Loucy (cell line): ENCODE data around the gene MLIP.

ENCODE experiments used
- H2AFZ ChIP-seq: fragments of 200-600 bp; sonication (generic); 2 replicates; pipeline ENCODE4 v1.6.0; 2016; ENCODE audit warnings: antibody characterized with exemption, mild to moderate bottlenecking, low read length, moderate library complexity
- H3F3A ChIP-seq: fragments of 200-600 bp; 2 replicates; pipeline ENCODE4 v1.6.0; 2016; ENCODE audit warnings: antibody characterized with exemption, low read depth, mild to moderate bottlenecking
- H3K27me3 ChIP-seq: fragments of 200-600 bp; sonication (generic); 2 replicates; pipeline ENCODE4 v1.6.1; 2014; ENCODE audit warnings: low read length, mild to moderate bottlenecking; ENCODE audit not compliant: insufficient read depth, poor library complexity, severe bottlenecking
- H3K36me3 ChIP-seq: fragments of 200-600 bp; sonication (generic); 2 replicates; pipeline ENCODE4 v1.6.1; 2016; ENCODE audit warnings: low read length; ENCODE audit not compliant: insufficient read depth
- H3K4me1 ChIP-seq: fragments of 200-600 bp; sonication (generic); 2 replicates; pipeline ENCODE4 v1.5.1; 2014; ENCODE audit warnings: low read length, mild to moderate bottlenecking; ENCODE audit not compliant: insufficient read depth, poor library complexity, severe bottlenecking
- H3K4me2 ChIP-seq: fragments of 200-600 bp; sonication (generic); 2 replicates; pipeline ENCODE4 v1.6.0; 2014; ENCODE audit warnings: antibody characterized with exemption, low read length, low read depth, mild to moderate bottlenecking; ENCODE audit not compliant: poor library complexity, severe bottlenecking
- H3K4me3 ChIP-seq: fragments of 200-600 bp; sonication (generic); 2 replicates; pipeline ENCODE4 v1.5.1; 2014; ENCODE audit warnings: low read length, mild to moderate bottlenecking, mixed read lengths; ENCODE audit not compliant: poor library complexity, severe bottlenecking
- H3K79me2 ChIP-seq: fragments of 200-600 bp; sonication (generic); 2 replicates; pipeline ENCODE4 v1.6.1; 2014; ENCODE audit warnings: low read length; ENCODE audit not compliant: insufficient read depth
- H3K9ac ChIP-seq: fragments of 200-600 bp; sonication (generic); 2 replicates; pipeline ENCODE4 v1.6.0; 2014; ENCODE audit warnings: mild to moderate bottlenecking, low read depth, low read length, moderate library complexity; ENCODE audit not compliant: poor library complexity, severe bottlenecking
- H3K9me2 ChIP-seq: fragments of 200-600 bp; sonication (generic); replicated peaks from 2 replicates; pipeline ENCODE4 v1.6.1; 2016; ENCODE audit warnings: low read depth, low read length, mixed read lengths
- H3K9me3 ChIP-seq: fragments of 200-600 bp; sonication (generic); 2 replicates; pipeline ENCODE4 v1.6.1; 2014; ENCODE audit warnings: mild to moderate bottlenecking, antibody characterized with exemption, low read length, low read depth; ENCODE audit not compliant: insufficient read depth
- H4K20me1 ChIP-seq: fragments of 200-600 bp; sonication (generic); 2 replicates; pipeline ENCODE4 v1.6.0; 2014; ENCODE audit warnings: antibody characterized with exemption, low read length, mild to moderate bottlenecking; ENCODE audit not compliant: insufficient read depth, poor library complexity, severe bottlenecking
- EZH2phosphoT487 ChIP-seq: fragments of 200-600 bp; IDR thresholded peaks from 2 replicates; pipeline ENCODE4 v1.6.1; 2018; ENCODE audit warnings: antibody characterized with exemption, mild to moderate bottlenecking, moderate library complexity, borderline replicate concordance
- TF ChIP-seq, protein P1 (sequence below): fragments of 200-600 bp; sonication (generic); conservative IDR thresholded peaks from 2 replicates; pipeline ENCODE4 v1.5.1; 2014; ENCODE audit warnings: mild to moderate bottlenecking, antibody characterized with exemption, low read length

MLIP gene

DNA sequence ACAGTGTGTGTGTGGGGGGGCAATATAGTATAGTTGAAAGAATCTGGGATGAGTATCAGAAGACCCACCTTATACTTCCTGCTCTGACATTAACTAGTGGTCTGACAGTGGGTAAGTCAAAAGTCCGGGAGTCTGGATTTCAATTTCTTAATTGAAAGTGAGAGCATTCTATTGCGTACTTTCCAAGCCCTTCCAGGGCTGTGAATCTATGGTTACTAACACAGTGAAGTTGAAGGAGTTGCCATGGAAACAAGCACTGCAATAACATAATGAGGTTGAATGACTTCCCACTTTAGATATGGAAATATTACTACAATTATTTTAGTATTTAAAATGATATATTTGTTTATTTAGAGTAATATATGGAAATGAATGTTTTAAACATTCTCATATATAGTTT, 80.2 kb downstream of the MLIP start:
- H3K4me1 ChIP-seq: peaks cover 8% of the 10 kb centered on the region
- H3K27me3 ChIP-seq: no peaks in the 10 kb centered on the region
- H3K4me3 ChIP-seq: no peak overlapping the region
- H3K9me2 ChIP-seq: no peaks in the 10 kb centered on the region
- no peaks in the 10 kb centered on the region for H4K20me1 ChIP-seq
- TF ChIP-seq EZH2phosphoT487: no peak
- TF ChIP-seq, protein P1, sequence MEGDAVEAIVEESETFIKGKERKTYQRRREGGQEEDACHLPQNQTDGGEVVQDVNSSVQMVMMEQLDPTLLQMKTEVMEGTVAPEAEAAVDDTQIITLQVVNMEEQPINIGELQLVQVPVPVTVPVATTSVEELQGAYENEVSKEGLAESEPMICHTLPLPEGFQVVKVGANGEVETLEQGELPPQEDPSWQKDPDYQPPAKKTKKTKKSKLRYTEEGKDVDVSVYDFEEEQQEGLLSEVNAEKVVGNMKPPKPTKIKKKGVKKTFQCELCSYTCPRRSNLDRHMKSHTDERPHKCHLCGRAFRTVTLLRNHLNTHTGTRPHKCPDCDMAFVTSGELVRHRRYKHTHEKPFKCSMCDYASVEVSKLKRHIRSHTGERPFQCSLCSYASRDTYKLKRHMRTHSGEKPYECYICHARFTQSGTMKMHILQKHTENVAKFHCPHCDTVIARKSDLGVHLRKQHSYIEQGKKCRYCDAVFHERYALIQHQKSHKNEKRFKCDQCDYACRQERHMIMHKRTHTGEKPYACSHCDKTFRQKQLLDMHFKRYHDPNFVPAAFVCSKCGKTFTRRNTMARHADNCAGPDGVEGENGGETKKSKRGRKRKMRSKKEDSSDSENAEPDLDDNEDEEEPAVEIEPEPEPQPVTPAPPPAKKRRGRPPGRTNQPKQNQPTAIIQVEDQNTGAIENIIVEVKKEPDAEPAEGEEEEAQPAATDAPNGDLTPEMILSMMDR: no peak
- no peaks in the 10 kb centered on the region; the same call in 1 of the 2 replicates for H3F3A ChIP-seq
- H3K36me3 ChIP-seq: no peaks in the 10 kb centered on the region
- H3K79me2 ChIP-seq: no peaks in the 10 kb centered on the region
- H3K4me2 ChIP-seq: no peak overlapping the region
- H2AFZ ChIP-seq: no peak overlapping the region
- H3K9me3 ChIP-seq: no peaks in the 10 kb centered on the region
- H3K9ac ChIP-seq: no peak overlapping the region

DNA sequence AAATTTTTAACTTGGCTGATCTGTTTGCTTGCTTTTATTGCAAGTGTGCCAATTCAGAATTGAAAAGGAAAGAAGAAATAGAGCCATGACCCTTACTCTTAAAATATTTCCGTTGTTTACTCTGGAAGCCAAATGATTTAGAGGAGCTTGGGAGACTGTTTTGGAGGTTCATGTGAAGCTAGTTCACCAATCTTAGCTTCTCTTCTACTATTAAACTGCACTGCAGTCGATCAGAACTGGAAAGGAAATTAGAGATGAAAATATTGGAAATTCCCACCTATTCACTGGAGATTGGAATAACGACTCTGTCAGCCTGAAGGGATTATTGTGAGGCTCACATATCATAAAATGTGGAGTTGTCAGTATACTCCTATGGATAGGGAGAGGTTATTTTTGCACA, 81.8 kb downstream of the MLIP start:
- TF ChIP-seq, protein P1: no peak
- no peak for TF ChIP-seq EZH2phosphoT487
- no peak overlapping the region for H3K4me2 ChIP-seq

DNA sequence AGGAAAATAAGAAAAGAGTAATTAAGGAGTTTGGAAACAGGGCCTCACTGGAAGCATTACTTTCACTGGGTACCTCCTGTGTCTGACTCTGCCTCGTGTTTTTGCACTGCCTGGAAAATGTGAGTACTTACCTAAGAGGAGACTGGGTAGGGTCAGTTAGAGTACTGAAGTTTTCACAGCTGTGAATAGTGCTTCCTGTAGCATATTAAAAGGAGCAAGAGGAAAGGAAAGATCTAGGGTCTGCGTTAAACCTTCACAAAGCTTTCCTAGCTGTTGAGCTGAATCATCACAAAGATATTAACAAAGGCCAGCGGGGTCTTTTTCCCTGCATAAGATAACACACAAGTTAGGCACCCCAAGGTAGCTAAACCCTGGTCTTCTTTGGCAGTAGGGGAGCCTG, 82.3 kb downstream of the MLIP start:
- no peaks in the 10 kb centered on the region for H3K79me2 ChIP-seq
- no peak overlapping the region for H3K4me3 ChIP-seq
- no peaks in the 10 kb centered on the region; the same call in 1 of the 2 replicates for H3F3A ChIP-seq
- peak overlapping the region; percentile 1 for H3K4me2 ChIP-seq
- H3K9ac ChIP-seq: no peak overlapping the region
- no peaks in the 10 kb centered on the region for H3K27me3 ChIP-seq
- no peaks in the 10 kb centered on the region for H3K9me2 ChIP-seq
- peaks cover 8% of the 10 kb centered on the region for H3K4me1 ChIP-seq
- no peak for TF ChIP-seq EZH2phosphoT487
- TF ChIP-seq, protein P1: no peak
- H3K36me3 ChIP-seq: no peaks in the 10 kb centered on the region
- no peaks in the 10 kb centered on the region for H3K9me3 ChIP-seq
- H2AFZ ChIP-seq: peak overlapping the region; percentile 44
- no peaks in the 10 kb centered on the region for H4K20me1 ChIP-seq

More for the DNA sequence above, 81.8 kb downstream of the MLIP start:
- H3K9me3 ChIP-seq: no peaks in the 10 kb centered on the region
- H3K4me1 ChIP-seq: peaks cover 8% of the 10 kb centered on the region
- H4K20me1 ChIP-seq: no peaks in the 10 kb centered on the region
- H3K9ac ChIP-seq: no peak overlapping the region
- H3K79me2 ChIP-seq: no peaks in the 10 kb centered on the region
- no peaks in the 10 kb centered on the region for H3K27me3 ChIP-seq
- peak overlapping the region; percentile 44 for H2AFZ ChIP-seq
- no peaks in the 10 kb centered on the region; the same call in 1 of the 2 replicates for H3F3A ChIP-seq
- no peaks in the 10 kb centered on the region for H3K36me3 ChIP-seq
- H3K9me2 ChIP-seq: no peaks in the 10 kb centered on the region
- H3K4me3 ChIP-seq: no peak overlapping the region
